ENCODE measurements around the gene TTF2. TPM values are rescaled to one million over a fixed set of nuclear protein-coding genes. Genes with fewer than 3 reads are reported as not detected.

The TTF2 gene
- total and polyA plus RNA-seq, 2 experiments from 2014 or later, result 84.7 to 85.4 TPM

GRCh38 chr1:117030271-117030877 is 29.8 kb upstream of the TTF2 start:
- H3K27ac Mint-ChIP-seq, result no peak overlapping the region
- no peaks in the 10 kb centered on the region; the same call in 2 of the 3 replicates for H3K9me3 Mint-ChIP-seq
- no peak overlapping the region for H3K4me2 ChIP-seq
- H3K36me3 ChIP-seq (ENCODE audit: insufficient read depth), result no peaks in the 10 kb centered on the region
- no peak overlapping the region for H3K4me3 ChIP-seq
- H3K27me3 Mint-ChIP-seq (ENCODE audit: insufficient read depth, low read depth, poor library complexity), result no peaks in the 10 kb centered on the region
- no peaks in the 10 kb centered on the region for H3K27me3 ChIP-seq (ENCODE audit: insufficient read depth)
- no peaks in the 10 kb centered on the region for H4K20me1 ChIP-seq (replicated peaks; ENCODE audit: insufficient read depth)
- H2AFZ ChIP-seq, result no peak overlapping the region
- ATAC-seq, result no peak
- H3K36me3 Mint-ChIP-seq (ENCODE audit: low read depth), result no peaks in the 10 kb centered on the region
- H3K79me2 ChIP-seq (replicated peaks; ENCODE audit: insufficient read depth), result no peaks in the 10 kb centered on the region
- H3K4me1 Mint-ChIP-seq, result peaks cover 9% of the 10 kb centered on the region
- DNase-seq (ENCODE audit: low spot score), result no peak
- no peak overlapping the region for H3K27ac ChIP-seq (ENCODE audit: low read depth)
- no peak overlapping the region for H3K4me3 Mint-ChIP-seq
- no peaks in the 10 kb centered on the region for H3K9me2 ChIP-seq (ENCODE audit: insufficient read depth)
- TF ChIP-seq EZH2 (IDR thresholded peaks at IDR 0.05; ENCODE audit: low read depth, unreplicated experiment) (no peak), ZNF331 (CRISPR knock-in tag; IDR thresholded peaks at IDR 0.05; ENCODE audit: low read depth) (no peak), NANOG (IDR thresholded peaks at IDR 0.05; ENCODE audit: borderline replicate concordance) (no peak), POLR2AphosphoS5 (IDR thresholded peaks at IDR 0.05; ENCODE audit: low read depth) (no peak), ZNF462 (CRISPR knock-in tag; IDR thresholded peaks at IDR 0.05) (no peak), JUNB (IDR thresholded peaks at IDR 0.05; ENCODE audit: unreplicated experiment) (no peak), CTCF (conservative IDR thresholded peaks at IDR 0.05; ENCODE audit: low read depth in 2 of 2) (no peak), EZH2phosphoT487 (IDR thresholded peaks at IDR 0.05; ENCODE audit: unreplicated experiment) (no peak), ZNF114 (CRISPR knock-in tag; IDR thresholded peaks at IDR 0.05) (no peak), STAT1 (IDR thresholded peaks at IDR 0.05; ENCODE audit: unreplicated experiment) (no peak), ETS1 (IDR thresholded peaks at IDR 0.05) (no peak), REST (IDR thresholded peaks at IDR 0.05; ENCODE audit: unreplicated experiment) (no peak), CREB1 (CRISPR knock-in tag; IDR thresholded peaks at IDR 0.05; ENCODE audit: low read depth) (no peak)
- no peaks in the 10 kb centered on the region for H3F3A ChIP-seq (replicated peaks; ENCODE audit: low read depth)
- H3K4me1 ChIP-seq (ENCODE audit: insufficient read depth), result no peaks in the 10 kb centered on the region
